Adrenal gland (tissue), 12 donors: ENCODE data around the gene DAZAP1. TPM values are rescaled to one million over a fixed set of nuclear protein-coding genes. Genes with fewer than 3 reads are reported as not detected.
A peak's percentile ranks its signal among the peaks of the same experiment; 100 is the strongest.

Experiments used
- DNase-seq, 7 donors: peaks; one replicate each; pipeline ENCODE4 v3.0.0-alpha.2; 2019 to 2020
- H3K27ac ChIP-seq, 5 donors: fragments of 200-600 bp; sonication (generic) in 4 of 5; 1 replicate in 3 of 5; 2 replicates in 2 of 5; pipeline versions ENCODE4 v1.5.1 to v1.8.0; 2016 to 2020; ENCODE audit warnings: mild to moderate bottlenecking in 1 of 5
- H3K27me3 ChIP-seq: fragments of 200-600 bp; 2 replicates; pipeline ENCODE4 v1.8.0; 2021
- H3K36me3 ChIP-seq, 2 donors: fragments of 200-600 bp; replicated peaks in 1 of 2; 1 replicate in 1 of 2; 2 replicates in 1 of 2; pipeline versions ENCODE4 v1.5.1 to v1.8.0; 2018 to 2022
- H3K4me1 ChIP-seq, 2 donors: fragments of 200-600 bp; replicated peaks in 1 of 2; 1 replicate in 1 of 2; 2 replicates in 1 of 2; pipeline versions ENCODE4 v1.5.1 to v1.8.0; 2018 to 2021
- H3K4me3 ChIP-seq, 4 donors: fragments of 200-600 bp; sonication (generic) in 3 of 4; one replicate each; pipeline ENCODE4 v1.5.1; 2016 to 2018
- H3K9me3 ChIP-seq, 3 donors: fragments of 200-600 bp; sonication (generic) in 1 of 3; replicated peaks in 1 of 3; 1 replicate in 2 of 3; 2 replicates in 1 of 3; pipeline versions ENCODE4 v1.5.1 to v1.8.0; 2016 to 2021
- POLR2A ChIP-seq, 2 donors: fragments of 450-650 bp; IDR thresholded peaks; one replicate each; pipeline ENCODE4 v1.6.1; 2017; ENCODE audit warnings: antibody characterized with exemption in 2 of 2, mild to moderate bottlenecking in 2 of 2, moderate library complexity in 1 of 2
- WGBS, 4 donors: extraction: QIAGEN DNeasy Blood & Tissue Kit in 2 of 4; methylation state at CpG; one replicate each; pipeline versions ENCODE4 v1.1.5 to v1.1.7; 2013 to 2017; 5-methylcytosine and 5-hydroxymethylcytosine counted together
- intact Hi-C, 2 donors: fragments of 100-400 bp; cut with DNase I; formaldehyde crosslinking; loops; one replicate each; pipeline versions ENCODE4 v1.14.1 to v1.15.0; 2022 to 2023
- polyA plus RNA-seq, 3 donors: library from polyadenylated mRNA; stranded (reverse); fragments of 200-250 nt in 2 of 3; fragments of 350-450 nt in 1 of 3; fragmentation: Illumina TruSeq in 1 of 3; extraction: RNeasy Lipid Tissue Mini Kit (QIAGEN cat#74804) in 1 of 3; gene quantifications; one replicate each; pipeline ENCODE4 v1.2.3, GENCODE V29; 2013 to 2014
- total RNA-seq, 9 donors: library from RNA; depleted of rRNA in 4 of 9; stranded (reverse); fragments of >200 nt in 4 of 9; fragments of 120-200 nt in 1 of 9; fragmentation: NEBNext Ultra II Directional in 1 of 9; extraction: Animal tissue kit (Norgen Biotek cat#: 25700) in 1 of 9; gene quantifications; one replicate each; pipeline versions ENCODE4 v1.1.0 to v1.2.4, GENCODE V29; 2013 to 2023
- TF ChIP-seq, protein P1 (sequence below), 6 experiments: fragments of 450-650 bp in 4 of 6; fragments of 200-600 bp in 2 of 6; sonication (generic) in 1 of 6; IDR thresholded peaks; 1 replicate in 5 of 6; 2 replicates in 1 of 6; pipeline versions ENCODE4 v1.5.1 to v1.8.0; 2016 to 2021; ENCODE audit warnings: antibody characterized with exemption in 6 of 6, mild to moderate bottlenecking in 2 of 6, moderate library complexity in 1 of 6
- donor health status: healthy with polysubstance abuse.
- donor health status: Bipolar disorder and iron deficiency.
- donor health status: DM: yes; HTN: yes; CAD: no.
- donor health status: DM: no; HTN: no; CAD: no.
- donor health status: DM: no; HTN: no; CAD: no.
- donor health status: DM: yes; HTN: yes; CAD: no.

The DAZAP1 gene
- total and polyA plus RNA-seq, 12 donors, result 11.5 to 117 (median 53.1) TPM

DNA sequence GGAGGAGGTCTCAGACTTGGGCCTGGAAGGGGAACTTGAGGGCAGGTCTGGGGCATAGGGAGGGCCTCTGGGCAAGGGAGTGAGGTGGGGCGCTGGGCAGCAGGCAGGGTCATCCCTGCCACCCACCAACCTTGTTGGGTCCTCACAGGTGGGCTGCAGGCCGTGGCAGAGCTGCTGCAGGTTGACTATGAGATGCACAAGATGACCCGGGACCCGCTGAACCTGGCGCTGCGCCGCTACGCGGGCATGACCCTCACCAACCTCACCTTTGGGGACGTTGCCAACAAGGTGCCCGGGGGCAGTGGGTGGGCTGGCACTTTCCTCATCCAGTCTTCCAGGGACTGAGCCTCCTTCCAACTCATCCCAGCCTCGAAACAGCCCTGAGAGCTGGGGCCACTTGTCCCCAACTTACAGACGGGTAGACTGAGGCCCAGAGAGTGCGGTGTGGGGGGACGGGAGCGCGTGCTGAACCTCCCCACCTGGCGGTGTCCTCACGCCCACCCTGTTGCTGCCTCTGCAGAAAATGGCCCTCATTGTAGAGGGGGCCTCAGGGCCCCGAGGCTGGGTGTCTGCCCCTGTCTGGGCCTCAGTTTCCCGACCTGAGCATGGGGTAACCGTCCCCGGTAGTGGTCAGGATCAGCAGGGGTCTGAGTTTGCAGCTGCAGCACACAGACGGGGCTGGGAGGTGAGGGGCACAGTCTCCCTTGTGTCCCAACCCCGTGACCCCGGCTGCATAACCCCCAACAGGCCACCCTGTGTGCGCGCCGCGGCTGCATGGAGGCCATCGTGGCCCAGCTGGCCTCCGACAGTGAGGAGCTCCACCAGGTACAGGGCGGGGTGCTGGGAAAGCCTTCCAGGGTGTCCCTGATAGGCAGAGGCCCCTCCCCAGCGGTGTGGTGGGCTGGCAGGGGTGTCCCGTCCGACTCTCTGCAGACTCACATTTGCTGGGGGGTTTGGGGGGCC is 52.9 kb downstream of the DAZAP1 start:
- no peak overlapping the region for H3K27ac ChIP-seq
- H3K9me3 ChIP-seq, result no peaks in the 10 kb centered on the region
- WGBS, 4 donors, result 91 to 100% (median 91%) methylated on average over 2 to 36 of the region's 36 CpGs; no CpG with 5 or more reads in 1 of the 4 donors
- peaks cover 26% of the 10 kb centered on the region for H3K27me3 ChIP-seq
- H3K4me1 ChIP-seq, result peaks cover 0 to 4% of the 10 kb centered on the region in 2 donors
- intact Hi-C loops, result no loop called here
- TF ChIP-seq, protein P1, sequence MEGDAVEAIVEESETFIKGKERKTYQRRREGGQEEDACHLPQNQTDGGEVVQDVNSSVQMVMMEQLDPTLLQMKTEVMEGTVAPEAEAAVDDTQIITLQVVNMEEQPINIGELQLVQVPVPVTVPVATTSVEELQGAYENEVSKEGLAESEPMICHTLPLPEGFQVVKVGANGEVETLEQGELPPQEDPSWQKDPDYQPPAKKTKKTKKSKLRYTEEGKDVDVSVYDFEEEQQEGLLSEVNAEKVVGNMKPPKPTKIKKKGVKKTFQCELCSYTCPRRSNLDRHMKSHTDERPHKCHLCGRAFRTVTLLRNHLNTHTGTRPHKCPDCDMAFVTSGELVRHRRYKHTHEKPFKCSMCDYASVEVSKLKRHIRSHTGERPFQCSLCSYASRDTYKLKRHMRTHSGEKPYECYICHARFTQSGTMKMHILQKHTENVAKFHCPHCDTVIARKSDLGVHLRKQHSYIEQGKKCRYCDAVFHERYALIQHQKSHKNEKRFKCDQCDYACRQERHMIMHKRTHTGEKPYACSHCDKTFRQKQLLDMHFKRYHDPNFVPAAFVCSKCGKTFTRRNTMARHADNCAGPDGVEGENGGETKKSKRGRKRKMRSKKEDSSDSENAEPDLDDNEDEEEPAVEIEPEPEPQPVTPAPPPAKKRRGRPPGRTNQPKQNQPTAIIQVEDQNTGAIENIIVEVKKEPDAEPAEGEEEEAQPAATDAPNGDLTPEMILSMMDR (IDR thresholded peaks at IDR 0.05), result no peak
- TF ChIP-seq POLR2A (IDR thresholded peaks at IDR 0.05), result no peak
- H3K4me3 ChIP-seq, result no peak overlapping the region
- no peaks in the 10 kb centered on the region for H3K36me3 ChIP-seq
- no peak for DNase-seq

DNA sequence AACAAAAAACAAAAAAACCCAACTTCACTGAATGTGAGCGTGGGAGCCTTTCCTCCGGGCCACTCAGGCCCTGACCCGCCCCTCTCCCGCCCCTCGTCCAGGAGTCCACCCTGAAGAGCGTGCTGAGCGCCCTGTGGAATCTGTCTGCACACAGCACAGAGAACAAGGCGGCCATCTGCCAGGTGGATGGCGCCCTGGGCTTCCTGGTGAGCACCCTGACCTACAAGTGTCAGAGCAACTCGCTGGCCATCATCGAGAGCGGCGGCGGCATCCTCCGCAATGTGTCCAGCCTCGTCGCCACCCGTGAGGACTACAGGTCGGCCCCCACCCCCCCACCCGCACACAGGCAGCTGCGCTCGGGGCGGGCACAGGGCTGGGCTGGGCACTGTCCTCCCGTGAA is 54.5 kb downstream of the DAZAP1 start:
- no peak for TF ChIP-seq POLR2A (IDR thresholded peaks at IDR 0.05)
- TF ChIP-seq, protein P1 (IDR thresholded peaks at IDR 0.05), result no peak
- Histone ChIP-seq H3K4me3 (no peak overlapping the region), H3K27ac (no peak overlapping the region), H3K36me3 (no peaks in the 10 kb centered on the region), H3K27me3 (peaks cover 26% of the 10 kb centered on the region), H3K4me1 (peaks cover 5 to 11% of the 10 kb centered on the region in 2 donors), H3K9me3 (no peaks in the 10 kb centered on the region)
- DNase-seq, result no peak
- 91 to 93% (median 92%) methylated on average over 8 to 24 of the region's 24 CpGs for WGBS, 4 donors
- intact Hi-C loops, result no loop called here

DNA sequence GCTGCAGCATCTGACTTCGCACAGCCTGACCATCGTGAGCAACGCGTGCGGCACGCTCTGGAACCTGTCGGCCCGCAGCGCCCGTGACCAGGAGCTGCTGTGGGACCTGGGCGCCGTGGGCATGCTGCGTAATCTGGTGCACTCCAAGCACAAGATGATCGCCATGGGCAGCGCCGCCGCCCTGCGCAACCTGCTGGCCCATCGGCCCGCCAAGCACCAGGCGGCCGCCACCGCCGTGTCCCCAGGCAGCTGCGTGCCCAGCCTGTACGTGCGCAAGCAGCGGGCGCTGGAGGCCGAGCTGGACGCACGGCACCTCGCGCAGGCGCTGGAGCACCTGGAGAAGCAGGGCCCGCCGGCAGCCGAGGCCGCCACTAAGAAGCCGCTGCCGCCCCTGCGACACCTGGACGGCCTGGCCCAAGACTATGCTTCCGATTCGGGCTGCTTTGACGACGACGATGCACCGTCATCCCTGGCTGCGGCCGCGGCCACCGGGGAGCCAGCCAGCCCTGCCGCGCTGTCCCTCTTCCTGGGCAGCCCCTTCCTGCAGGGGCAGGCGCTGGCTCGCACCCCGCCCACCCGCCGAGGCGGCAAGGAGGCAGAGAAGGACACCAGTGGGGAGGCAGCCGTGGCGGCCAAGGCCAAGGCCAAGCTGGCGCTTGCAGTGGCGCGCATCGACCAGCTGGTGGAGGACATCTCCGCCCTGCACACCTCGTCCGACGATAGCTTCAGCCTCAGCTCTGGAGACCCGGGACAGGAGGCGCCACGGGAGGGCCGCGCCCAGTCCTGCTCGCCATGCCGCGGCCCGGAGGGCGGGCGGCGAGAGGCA is 58.0 kb downstream of the DAZAP1 start:
- TF ChIP-seq, protein P1 (IDR thresholded peaks at IDR 0.05), result peak in 5 of 6 experiments; percentile 19 to 48 (median 36)
- TF ChIP-seq POLR2A (IDR thresholded peaks at IDR 0.05), result no peak
- no peak overlapping the region for H3K4me3 ChIP-seq
- H3K27ac ChIP-seq, result no peak overlapping the region
- DNase-seq, result peak in 4 of 7 donors; percentile 50 to 62 (median 56)
- peaks cover 41% of the 10 kb centered on the region for H3K27me3 ChIP-seq
- 36 to 62% (median 41%) methylated on average over 10 to 83 of the region's 83 CpGs for WGBS, 4 donors
- intact Hi-C loops, result no loop called here
- H3K9me3 ChIP-seq, result no peaks in the 10 kb centered on the region
- peaks cover 9 to 32% of the 10 kb centered on the region in 2 donors for H3K4me1 ChIP-seq
- no peaks in the 10 kb centered on the region for H3K36me3 ChIP-seq

DNA sequence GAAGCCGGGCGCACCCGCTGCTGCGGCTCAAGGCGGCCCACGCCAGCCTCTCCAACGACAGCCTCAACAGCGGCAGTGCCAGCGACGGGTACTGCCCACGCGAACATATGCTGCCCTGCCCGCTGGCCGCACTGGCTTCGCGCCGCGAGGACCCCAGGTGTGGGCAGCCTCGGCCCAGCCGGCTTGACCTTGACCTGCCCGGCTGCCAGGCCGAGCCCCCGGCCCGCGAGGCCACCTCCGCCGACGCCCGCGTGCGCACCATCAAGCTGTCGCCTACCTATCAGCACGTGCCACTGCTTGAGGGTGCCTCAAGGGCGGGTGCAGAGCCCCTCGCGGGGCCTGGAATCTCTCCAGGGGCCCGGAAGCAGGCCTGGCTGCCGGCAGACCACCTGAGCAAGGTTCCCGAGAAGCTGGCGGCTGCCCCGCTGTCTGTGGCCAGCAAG is 58.7 kb downstream of the DAZAP1 start:
- H3K4me1 ChIP-seq, result peaks cover 15 to 39% of the 10 kb centered on the region in 2 donors
- intact Hi-C loops, result no loop called here

More for the DNA sequence above, 58.7 kb downstream of the DAZAP1 start:
- Histone ChIP-seq H3K4me3 (no peak overlapping the region), H3K27me3 (peaks cover 47% of the 10 kb centered on the region), H3K36me3 (no peaks in the 10 kb centered on the region), H3K27ac (no peak overlapping the region), H3K9me3 (no peaks in the 10 kb centered on the region)
- 31 to 56% (median 33%) methylated on average over 14 to 40 of the region's 41 CpGs; no CpG with 5 or more reads in 1 of the 4 donors for WGBS, 4 donors
- TF ChIP-seq, protein P1 (IDR thresholded peaks at IDR 0.05), result no peak
- TF ChIP-seq POLR2A (IDR thresholded peaks at IDR 0.05), result no peak
- DNase-seq, result peak in 1 of 7 donors; percentile 50
